22Rv1 (cell line): ENCODE results near the gene NINL.
"Not testable (repeated sequence)": the region's sequence is repeated elsewhere in the genome, so short reads cannot be mapped to it uniquely, and the experiment has no call there.

Experiments used
- H3K27ac ChIP-seq: fragments of 450-650 bp; 2 replicates; pipeline ENCODE4 v1.5.1; 2017
- CTCF ChIP-seq: fragments of 450-650 bp; IDR thresholded peaks from 2 replicates; pipeline ENCODE4 v1.5.1; 2017; ENCODE audit warnings: mild to moderate bottlenecking
- ZFX ChIP-seq: fragments of 450-650 bp; IDR thresholded peaks from 2 replicates; pipeline ENCODE4 v1.6.1; 2017; ENCODE audit warnings: antibody characterized with exemption, borderline replicate concordance

The NINL gene

GRCh38 chr20:25563876-25564275, 21.5 kb downstream of the NINL start:
- no peak overlapping the region for H3K27ac ChIP-seq
- TF ChIP-seq ZFX (no peak), CTCF (no peak)

- H3K27ac ChIP-seq = no peak overlapping the region
Observed at GRCh38 chr20:25563362-25563761, 22.0 kb downstream of the NINL start.

GRCh38 chr20:25561771-25562170, 23.6 kb downstream of the NINL start:
- not testable (repeated sequence) for H3K27ac ChIP-seq

More at GRCh38 chr20:25563362-25563761, 22.0 kb downstream of the NINL start:
- TF ChIP-seq CTCF (no peak), ZFX (no peak)

GRCh38 chr20:25553819-25554296, 31.5 kb downstream of the NINL start:
- H3K27ac ChIP-seq = no peak overlapping the region
- TF ChIP-seq CTCF = no peak
- no peak for TF ChIP-seq ZFX

- no peak overlapping the region for H3K27ac ChIP-seq
- TF ChIP-seq CTCF = no peak
- no peak for TF ChIP-seq ZFX
Observed at GRCh38 chr20:25552977-25553376, 32.4 kb downstream of the NINL start.

- no peak overlapping the region for H3K27ac ChIP-seq
- no peak for TF ChIP-seq CTCF
- TF ChIP-seq ZFX = no peak
Observed at GRCh38 chr20:25551413-25552215, 33.7 kb downstream of the NINL start.

- H3K27ac ChIP-seq = not testable (repeated sequence)
Observed at GRCh38 chr20:25550645-25551337, 34.5 kb downstream of the NINL start.

GRCh38 chr20:25549843-25550477, 35.4 kb downstream of the NINL start:
- no peak overlapping the region for H3K27ac ChIP-seq
- no peak for TF ChIP-seq CTCF
- no peak for TF ChIP-seq ZFX
